Measurements from ENCODE around the gene NEK4.
"Not testable (repeated sequence)": the region's sequence is repeated elsewhere in the genome, so short reads cannot be mapped to it uniquely, and the experiment has no call there.

The NEK4 gene

DNA sequence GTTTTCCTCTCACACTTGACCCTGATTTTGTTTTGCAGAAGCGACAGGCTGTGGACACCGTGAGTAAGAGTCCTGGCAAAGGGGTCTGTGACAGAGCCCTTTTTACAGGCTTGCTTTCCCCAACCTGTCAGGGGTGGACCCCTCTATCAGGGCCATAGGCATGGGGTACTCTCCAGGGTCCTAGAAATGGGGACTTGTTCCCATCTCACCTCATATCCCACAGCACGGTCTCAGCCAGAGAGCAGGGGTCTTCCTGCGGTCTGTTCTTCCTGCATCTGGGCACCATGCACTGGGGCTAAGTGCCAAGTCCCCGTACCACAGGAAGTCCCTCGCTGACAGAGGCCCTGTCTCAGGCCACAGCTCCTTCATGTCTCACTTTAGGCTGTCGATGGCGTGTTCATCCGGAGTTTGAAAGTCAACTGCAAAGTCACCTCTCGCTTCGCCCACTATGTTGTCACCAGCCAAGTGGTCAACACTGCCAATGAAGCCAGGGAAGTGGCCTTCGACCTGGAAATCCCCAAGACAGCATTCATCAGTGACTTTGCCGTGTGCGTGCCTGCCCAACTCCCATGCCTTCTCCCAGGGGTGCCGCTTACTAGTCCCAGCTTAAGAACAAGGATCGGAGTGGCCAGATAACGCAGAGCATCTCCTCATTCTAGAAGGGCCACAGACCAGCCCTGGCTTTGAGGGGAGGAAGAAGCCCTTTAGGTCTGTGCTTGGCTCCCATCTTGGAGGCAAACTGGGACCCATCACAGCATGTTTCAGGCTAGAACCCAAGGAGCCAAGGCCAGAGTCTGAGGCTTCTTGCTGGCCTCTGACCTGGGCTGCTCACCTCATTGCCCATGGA is 7.4 kb upstream of the NEK4 start:
- DNase-seq (ENCODE audit: low read depth) = no peak

DNA sequence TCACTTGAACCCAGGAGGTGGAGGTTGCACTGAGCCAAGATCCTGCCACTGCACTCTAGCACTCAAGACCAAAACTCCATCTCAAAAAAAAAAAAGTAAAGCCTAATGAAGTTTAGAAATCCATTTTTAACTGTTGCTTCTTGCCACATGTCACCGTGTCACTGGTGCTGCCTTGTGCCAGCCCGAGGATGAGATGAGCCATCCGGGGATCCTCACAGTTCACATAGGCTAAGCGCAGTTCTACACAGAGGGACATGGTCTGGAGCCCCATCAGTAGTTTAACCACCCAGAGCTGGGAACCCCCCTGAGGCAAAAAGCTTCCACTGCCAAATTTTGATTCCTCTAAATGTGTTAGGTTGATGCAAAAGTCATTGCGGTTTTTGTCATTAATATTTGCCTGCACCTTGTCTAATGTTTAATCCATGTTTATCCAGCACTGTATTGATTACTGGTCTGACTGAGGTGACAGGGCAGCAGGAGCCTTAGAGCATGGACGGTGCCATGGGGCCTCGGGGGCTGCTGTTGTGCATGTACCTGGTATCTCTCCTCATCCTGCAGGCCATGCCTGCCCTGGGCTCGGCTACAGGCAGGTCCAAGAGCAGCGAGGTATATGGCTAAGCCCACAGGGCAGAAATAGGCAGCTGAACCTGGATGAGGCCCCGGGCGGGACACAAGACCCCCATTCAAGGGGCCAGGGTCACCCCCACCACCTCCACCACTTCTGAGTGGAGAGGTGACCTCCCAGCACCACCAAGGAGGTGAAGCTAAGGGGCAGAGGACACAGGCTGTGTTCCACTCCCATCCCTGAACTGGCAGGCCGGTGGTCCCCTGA is 6.6 kb upstream of the NEK4 start, which contains the start of gene ITIH1:
TSS of gene ITIH1 (plus strand) at position 473 of the 832 bp plus-strand sequence. CDS start at position 490, 17 bp downstream.
- DNase-seq (ENCODE audit: low read depth) = no peak

DNA sequence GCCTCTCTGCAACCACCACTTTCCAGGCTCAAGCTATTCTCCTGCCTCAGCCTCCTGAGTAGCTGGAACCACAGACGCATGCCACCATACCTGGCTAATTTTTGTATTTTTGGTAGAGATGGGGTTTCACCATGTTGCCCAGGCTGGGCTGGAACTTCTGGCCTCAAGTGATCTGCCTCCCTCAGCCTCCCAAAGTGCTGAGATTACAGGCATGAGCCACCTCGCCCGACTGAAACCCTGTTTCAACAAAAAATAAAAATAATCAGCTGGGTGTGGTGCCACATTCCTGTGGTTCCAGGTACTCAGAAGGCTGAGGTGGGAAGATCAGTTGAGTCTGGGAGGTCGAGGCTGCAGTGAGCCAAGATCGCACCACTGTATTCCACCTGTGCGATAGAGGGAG is 5.7 kb upstream of the NEK4 start:
- DNase-seq (ENCODE audit: low read depth) = not testable (repeated sequence)

DNA sequence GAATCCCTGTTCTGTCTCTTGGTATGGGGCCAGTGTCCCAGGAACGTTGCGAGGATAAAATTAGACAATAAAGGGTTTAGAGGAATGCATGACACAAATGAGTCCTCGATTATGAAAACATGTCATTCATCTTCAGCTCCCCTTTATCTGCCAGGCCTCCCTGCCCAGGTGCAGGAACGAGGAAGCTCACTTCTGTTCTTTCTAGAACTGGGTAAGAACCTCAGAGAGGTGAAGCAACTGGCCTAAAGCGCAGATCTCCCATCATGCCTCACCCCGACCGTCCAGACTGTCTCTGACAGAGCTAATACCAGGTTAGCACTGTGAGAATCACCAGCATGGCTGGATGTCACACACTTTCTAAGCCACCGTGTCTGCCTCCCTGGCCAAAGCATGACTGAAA is 5.1 kb upstream of the NEK4 start:
- no peak for DNase-seq (ENCODE audit: low read depth)

DNA sequence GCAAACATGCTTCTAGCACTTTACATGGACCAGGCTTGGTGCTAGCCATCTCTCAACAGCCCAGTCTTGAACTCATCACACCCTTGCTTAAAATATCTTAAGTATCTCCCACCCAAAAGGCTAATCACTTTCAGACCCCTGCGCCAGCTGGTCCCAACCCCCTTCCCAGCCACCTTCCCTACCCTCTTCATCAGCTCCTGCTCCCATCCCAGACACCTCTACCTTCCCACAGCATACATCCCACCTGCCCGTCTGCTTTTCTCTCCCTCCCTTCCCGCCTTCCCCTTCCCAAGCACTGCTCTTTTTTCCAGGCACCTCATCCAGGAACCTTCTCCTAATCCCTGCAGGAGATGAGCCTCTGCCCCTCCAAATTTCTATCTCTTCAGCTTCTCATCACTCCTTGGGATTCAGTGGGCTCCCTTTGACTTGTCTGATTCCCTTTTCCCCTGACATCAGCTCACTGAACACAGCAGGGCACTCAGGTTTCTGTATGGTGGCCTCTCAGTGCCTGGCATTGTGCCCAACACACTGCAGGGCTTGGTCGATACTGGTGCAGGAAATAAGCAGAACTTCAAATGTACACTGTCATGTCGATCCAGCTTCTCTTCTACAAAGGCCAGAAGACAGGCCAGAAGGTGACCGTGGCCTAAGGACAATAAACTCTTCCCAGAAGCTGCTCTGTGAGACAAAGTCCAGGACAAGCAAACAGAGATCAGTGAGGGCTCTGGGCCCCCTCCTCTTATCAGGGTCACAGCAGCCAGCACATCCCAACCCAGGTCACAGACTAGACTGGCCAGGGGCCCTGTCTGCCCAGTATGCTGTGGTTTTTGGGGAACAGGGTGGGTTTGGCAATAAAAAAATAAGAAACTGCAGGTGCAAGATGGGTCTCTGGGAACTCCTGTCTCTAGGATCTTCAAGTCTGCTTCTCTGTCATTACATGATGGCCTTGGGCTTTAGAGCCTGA is 4.4 kb upstream of the NEK4 start:
- DNase-seq (ENCODE audit: low read depth) = no peak

DNA sequence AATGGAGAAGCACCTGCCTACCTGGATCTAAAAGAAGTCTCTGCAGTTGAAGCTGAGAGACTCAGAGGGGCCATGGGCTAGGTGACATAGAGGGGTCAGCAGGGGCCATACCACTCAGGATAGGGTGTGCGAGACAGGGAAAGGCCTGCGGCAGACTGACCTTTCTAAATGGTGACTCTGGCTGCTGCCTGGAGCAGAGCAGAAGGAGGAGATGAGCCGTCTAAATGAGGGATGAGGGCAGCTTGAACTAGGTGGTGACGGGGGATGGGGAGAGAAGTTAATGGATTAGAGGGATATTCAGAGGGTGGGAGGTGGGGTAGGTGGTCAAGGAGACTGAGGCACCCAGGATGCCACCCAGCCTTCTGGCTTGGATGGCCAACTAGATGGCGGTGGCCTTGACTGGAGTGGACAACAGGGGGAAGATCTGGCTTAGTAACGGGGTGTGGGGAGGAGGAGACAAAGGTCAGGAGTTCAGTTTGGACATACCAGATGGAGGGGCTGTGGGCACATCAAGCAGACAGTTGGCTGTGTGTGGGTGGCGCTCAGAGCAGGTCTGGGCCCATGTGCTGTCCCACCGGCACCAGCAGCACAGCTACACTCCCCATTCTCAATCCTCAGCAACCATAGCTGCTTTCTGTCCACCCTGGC is 3.5 kb upstream of the NEK4 start:
- no peak for DNase-seq (ENCODE audit: low read depth)

DNA sequence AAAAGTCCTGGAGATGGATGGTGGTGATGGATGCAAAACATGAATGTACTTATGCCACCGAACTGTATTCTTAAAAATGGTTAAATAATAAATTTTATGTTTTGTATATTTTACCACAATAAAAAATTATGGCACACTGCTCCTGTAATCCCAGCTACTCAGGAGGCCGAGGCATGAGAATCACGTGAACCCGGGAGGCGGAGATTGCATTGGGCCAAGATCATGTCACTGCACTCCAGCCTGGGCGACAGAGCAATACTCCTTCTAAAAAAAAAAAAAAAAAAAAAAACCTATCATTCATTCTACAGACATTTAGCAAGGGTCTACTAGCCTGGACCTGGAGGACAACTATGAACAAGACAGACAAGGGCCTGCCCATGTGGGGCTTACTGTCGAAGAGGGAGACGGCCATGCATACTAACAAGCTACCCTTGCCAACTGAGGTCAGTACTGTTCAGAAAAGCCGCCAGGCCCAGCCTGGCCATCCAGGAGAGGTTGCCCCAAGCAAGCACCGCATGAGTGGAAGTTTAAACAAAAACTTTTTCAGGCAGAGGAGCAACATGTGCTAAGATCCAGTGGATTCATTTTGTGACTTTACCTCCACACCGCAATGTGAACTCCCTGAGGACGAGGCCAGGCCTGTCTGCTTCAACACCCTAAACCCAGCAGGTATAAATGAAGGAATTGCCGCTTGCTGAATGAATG is 2.8 kb upstream of the NEK4 start:
- no peak for DNase-seq (ENCODE audit: low read depth)

DNA sequence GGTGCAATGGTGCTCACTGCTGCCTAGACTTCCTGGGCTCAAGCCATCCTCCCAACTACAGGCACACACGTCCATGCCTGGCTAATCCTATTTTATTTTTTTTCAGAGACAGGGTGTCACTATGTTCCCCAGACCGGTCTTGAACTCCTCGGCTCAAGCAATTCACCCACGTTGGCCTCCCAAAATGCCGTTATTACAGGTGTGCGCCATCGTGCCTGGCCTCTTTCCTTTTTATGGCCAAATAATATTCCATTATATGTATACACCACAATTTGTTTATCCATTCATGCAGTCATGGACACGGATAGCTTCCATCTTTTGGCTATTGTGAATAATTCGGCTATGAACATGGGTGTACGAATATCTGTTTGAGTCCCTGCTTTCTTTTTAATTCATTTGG is 962 bp upstream of the NEK4 start:
- DNase-seq (ENCODE audit: low read depth) = no peak

DNA sequence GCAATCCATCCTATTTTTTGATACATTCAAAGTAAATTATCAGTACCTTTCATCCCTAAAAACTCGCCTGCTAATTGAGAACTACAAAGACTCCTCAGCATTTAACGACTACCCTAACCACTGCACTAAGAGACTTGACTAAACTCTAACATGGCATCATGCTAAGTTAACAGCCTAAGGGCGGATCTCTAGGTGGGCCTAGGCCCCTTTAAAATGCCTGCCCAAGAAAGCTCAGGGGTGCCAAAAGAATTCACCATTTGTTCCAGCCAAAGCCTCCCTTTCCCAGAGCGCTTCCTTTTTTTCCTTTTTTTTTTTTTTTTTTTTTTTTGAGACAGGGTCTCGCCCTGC is 568 bp upstream of the NEK4 start:
- DNase-seq (ENCODE audit: low read depth) = no peak

DNA sequence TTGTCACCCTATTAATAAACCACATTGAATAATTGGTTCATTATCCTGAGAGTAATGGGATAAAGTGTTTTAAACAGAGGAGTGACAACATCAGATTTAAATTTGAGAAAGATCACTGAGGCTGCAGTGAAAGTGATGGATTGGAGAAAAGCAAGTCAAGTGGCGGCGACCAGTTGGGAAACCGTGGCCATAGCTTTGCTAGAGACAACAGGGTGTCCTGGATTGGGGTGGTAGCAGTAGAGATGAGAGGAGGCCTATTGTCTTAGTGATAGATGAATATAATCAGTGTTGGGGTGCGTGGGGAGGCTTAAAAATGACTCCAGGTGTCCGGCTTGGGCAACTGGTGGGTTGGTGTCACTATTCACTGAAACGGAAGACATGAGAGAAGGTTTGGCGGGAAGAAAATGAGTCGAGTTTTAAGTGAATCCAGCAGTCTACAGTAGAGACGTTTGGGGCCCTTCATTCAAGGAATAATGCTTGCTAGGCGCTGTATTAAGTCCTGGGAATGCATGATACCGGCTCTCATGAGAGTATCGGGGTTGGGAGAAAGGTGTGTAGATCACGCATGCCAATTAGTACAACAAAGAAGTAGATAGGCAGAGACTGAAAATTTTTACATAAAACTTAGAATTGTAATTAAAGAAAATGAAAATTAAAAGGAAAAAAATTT is 819 bp downstream of the NEK4 start:
- DNase-seq (ENCODE audit: low read depth) = no peak

DNA sequence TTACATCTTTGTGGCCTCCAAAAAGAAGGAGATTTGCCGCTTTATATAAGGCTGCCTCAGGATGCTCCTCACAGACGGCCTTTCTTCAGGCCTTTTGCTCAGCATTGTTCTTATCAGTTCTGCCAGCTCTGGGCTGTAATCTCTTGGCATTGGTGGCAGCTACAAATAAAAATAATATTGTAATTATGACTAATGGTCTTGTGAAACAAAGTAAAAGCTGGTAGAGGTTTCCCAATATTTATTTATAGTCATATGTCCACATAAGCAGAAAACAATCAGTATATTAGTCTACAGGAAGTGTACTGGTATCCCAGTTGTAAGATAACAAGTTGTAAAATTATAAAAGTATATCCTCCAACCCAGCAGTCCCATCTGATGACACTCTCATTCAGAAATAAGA is 7.3 kb downstream of the NEK4 start:
- DNase-seq (ENCODE audit: low read depth) = no peak

DNA sequence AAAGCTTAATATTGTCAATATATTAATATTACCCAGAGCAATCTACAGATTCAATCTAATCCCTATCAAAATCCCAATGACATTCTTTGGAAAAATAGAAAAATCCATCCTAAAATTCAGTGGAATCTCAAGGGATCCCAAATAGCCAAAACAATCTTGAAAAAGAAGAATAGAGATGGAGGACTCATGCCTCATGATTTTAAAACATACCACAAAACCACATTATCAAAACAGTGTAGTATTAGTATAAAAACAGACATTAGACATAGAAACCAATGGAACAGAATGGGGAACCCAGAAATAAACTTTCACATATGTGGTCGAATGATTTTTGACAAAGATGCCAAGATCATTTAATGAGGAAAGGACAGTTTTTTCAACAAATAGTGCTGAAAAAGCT is 14.6 kb downstream of the NEK4 start:
- DNase-seq (ENCODE audit: low read depth) = no peak

DNA sequence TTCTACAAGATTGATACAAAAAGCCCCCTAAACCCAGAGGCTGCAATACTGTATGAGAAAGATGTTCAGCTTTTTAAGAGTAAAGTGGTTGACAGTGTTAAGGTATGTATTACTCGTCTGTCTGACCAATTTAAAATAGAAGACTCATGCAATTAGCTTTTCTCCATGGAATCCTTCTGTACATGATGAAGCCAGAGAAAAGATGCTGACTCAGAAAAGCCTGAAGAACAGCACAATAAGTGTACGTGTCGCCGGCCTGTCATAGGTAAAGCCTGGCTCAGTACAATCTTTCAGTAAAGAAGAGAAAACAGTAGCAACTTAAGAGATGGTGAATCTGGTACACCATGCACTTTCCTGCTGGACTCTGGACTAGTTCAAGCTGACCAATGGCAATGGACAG is 16.4 kb downstream of the NEK4 start:
- no peak for DNase-seq (ENCODE audit: low read depth)

DNA sequence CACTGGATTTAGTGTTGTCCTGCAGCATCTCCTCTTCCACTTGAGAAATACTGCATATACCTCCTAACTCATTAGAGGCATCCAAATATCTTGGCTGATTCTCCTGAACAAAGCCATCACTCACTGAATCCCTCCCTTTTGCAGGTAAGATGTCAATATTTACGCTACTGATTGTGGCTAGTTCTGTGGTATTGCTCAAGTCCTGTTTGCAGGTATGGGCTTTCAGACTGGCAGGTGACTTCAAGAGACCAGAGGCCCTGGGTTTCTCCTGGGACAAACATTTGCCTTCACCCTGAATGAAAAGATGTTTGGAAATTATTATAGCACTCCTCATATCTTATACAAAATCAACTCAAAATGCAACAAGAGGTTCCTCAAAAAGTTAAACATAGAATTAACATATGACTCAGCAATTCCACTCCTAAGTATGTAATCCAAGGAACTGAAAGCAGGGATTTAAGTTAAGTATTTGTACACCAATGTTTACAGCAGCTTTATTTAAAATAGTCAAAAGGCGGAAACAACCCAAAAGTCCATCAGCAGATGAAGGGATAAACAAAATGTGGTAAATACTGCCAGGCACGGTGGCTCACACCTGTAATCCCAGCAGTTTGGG is 18.6 kb downstream of the NEK4 start:
- no peak for DNase-seq (ENCODE audit: low read depth)

DNA sequence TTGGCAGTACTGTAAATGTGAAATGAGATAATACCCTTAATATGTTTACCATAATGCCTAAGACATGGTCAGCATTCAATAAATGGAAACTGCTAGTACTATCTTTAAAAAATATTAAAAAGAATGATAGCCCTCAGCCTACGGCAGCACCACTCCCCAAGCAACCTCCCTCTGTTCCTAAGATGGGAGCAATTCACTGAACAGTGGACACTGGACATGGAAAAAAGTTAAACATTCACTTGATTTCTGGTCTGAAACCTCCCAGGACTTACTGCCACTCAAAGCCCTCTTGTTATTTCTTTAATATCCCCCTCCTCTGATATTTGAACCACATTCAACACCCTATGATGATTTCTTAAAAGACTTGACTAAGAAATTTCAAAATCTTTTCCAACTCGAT is 27.0 kb downstream of the NEK4 start:
- DNase-seq (ENCODE audit: low read depth) = no peak

DNA sequence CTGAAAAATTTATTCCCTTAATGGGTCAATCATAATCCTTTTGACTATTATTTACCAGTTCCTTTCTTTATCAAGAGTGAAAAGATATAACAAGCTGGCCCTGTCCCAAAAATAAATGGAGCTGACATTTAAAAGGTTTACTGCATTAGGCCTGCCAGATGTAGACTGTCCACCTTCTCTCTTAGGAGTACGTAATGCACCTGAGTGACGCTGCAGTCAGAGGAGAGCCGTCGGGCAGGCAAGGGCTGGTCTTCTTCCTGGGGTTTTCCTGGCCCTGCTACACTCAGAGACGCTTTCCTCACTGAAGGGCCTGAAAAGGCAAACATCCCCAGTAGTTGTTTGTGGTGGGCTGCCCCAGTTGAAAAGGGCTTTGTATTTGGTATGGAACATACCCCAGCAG is 27.6 kb downstream of the NEK4 start:
- DNase-seq (ENCODE audit: low read depth) = no peak

DNA sequence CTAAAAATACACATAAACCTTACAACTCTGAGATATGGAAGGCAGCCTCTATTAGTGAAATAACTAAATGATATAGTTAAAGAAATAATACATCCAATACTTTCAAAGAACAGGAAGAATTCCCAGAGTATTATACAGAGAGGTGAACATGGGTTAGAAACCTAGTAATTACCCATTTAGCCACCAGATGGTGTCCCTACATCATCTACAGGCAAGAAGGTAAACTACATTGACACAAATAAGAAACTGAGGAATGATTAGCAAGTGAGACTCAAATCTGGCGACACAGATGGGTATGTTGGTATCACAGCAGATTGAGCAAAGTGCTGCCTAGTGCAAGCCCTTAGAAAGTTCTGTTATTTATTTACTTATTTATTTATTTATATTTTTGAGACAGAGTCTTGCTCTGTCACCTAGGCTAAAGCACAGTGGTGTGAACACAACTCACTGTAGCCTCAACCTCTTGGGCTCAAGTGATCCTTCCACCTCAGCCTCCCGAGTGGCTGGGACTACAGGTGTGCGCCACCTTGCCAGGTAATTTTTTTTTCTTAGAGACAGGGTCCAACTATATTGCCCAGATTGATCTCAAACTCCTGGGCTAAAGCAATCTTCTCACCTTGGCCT is 28.2 kb downstream of the NEK4 start:
- DNase-seq (ENCODE audit: low read depth) = no peak

DNA sequence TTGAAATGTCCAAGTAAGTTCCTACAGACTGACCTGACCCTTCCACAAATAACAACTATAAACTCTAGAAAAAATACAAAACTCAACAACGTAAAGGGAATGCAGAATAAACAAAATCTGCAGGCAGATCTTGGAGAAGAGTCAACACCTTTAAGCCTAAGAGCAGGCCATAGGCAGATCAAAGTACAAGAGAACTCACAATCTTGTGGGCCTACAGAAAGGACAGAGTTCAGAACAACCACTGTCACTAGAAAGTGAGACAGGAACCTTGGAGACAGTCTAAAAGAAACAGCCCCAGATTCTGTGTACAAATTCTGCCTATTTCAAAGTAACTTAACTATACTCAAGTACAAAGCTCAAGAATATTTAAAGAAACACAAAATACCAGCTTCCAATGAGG is 31.0 kb downstream of the NEK4 start:
- no peak for DNase-seq (ENCODE audit: low read depth)

DNA sequence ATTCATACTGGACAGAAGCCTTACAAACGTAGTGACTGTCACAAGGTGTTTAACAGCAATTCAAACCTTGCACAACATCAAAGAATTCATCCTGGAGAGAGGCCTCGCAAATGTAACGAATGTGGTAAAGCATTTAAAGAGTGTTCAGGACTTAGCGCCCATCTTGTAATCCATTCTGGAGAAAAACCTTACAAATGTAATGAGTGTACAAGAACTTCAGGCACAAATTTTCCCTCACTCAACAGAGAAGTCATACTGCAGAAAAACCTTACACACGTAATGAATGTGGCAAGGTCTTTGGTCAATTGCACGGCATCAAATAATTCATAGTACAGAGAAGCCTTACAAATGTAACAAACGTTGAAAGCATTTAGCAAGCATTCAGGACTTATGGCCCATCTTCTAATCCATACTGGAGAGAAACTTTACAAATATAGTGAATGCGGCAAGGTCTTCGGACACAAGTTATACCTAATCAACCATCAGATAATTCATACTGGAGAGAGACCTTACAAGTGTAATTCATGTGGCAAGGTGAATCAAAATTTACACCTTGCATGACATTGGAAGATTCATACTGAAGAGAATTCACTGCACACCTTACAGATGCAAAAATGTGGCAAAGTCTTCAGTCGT is 37.4 kb downstream of the NEK4 start:
- DNase-seq (ENCODE audit: low read depth) = no peak
